ENCODE results near the gene PLEKHA5.

GRCh38 chr12:19186722-19187661 is 57.5 kb downstream of the PLEKHA5 start:
- TF ChIP-seq CTCF (IDR thresholded peaks at IDR 0.05; ENCODE audit: low read length): peak; percentile 60; the same call in 1 of the 2 replicates
- no peak for TF ChIP-seq EZH2 (IDR thresholded peaks at IDR 0.05; ENCODE audit: borderline replicate concordance, low read length)

All from OCI-LY1 (cell line).